SK-N-SH (cell line): Measurements from ENCODE around the gene NUP37. TPM values are rescaled to one million over a fixed set of nuclear protein-coding genes. Genes with fewer than 3 reads are reported as not detected.

Source experiments
- CTCF ChIA-PET: fragments of 300-600, 350-600 bp; formaldehyde crosslinking; extraction: SDS; loops from one replicate; lab custom pipeline; 2021; lab: Yijun Ruan, JAX
- POLR2A ChIA-PET: fragments of 350-600 bp; sonication (Branson Sonifier 250); formaldehyde crosslinking; extraction: SDS; loops from one replicate; lab custom pipeline; 2020; ENCODE audit warnings: antibody characterized with exemption, inconsistent platforms; lab: Yijun Ruan, JAX
- DNase-seq: peaks from one replicate; pipeline ENCODE4 v3.0.0; 2012
- H2AFZ ChIP-seq: fragments of 200-600 bp; sonication (generic); 2 replicates; pipeline ENCODE4 v1.8.1; 2016; ENCODE audit warnings: antibody characterized with exemption, mild to moderate bottlenecking, low read depth
- H3F3A ChIP-seq: fragments of 200-600 bp; sonication (generic); replicated peaks from 2 replicates; pipeline ENCODE3; 2016; ENCODE audit warnings: antibody characterized with exemption, mild to moderate bottlenecking; ENCODE audit not compliant: insufficient read depth
- H3K27ac ChIP-seq, 2 experiments: fragments of 200-500 bp in 1 of 2; fragments of 200-600 bp in 1 of 2; sonication (Bioruptor generic) in 1 of 2; sonication (generic), shearing (Covaris generic) in 1 of 2; 2 replicates each; pipeline versions ENCODE4 v1.5.1 to v1.6.1; 2014 to 2016; ENCODE audit warnings: low read depth in 2 of 2, inconsistent platforms in 1 of 2, low read length in 1 of 2, mild to moderate bottlenecking in 1 of 2, mixed read lengths in 1 of 2
- H3K27me3 ChIP-seq: fragments of 200-600 bp; sonication (generic), shearing (Covaris generic); 2 replicates; pipeline ENCODE4 v1.6.1; 2016; ENCODE audit warnings: mixed run types; ENCODE audit not compliant: insufficient read depth
- H3K36me3 ChIP-seq, 2 experiments: fragments of 200-500 bp in 1 of 2; fragments of 200-600 bp in 1 of 2; sonication (Bioruptor generic) in 1 of 2; sonication (generic) in 1 of 2; replicated peaks in 1 of 2; 2 replicates each; pipeline versions ENCODE3 to v1.5.1; 2014 to 2016; ENCODE audit warnings: low read length in 1 of 2, mild to moderate bottlenecking in 1 of 2; ENCODE audit not compliant: insufficient read depth in 2 of 2, control insufficient read depth in 1 of 2
- H3K4me1 ChIP-seq, 2 experiments: fragments of 200-500 bp in 1 of 2; fragments of 200-600 bp in 1 of 2; sonication (Bioruptor generic) in 1 of 2; sonication (generic), shearing (Covaris generic) in 1 of 2; 2 replicates each; pipeline versions ENCODE4 v1.5.1 to v1.6.1; 2014 to 2016; ENCODE audit warnings: low read depth in 1 of 2, low read length in 1 of 2, mixed run types in 1 of 2; ENCODE audit not compliant: insufficient read depth in 2 of 2, control insufficient read depth in 1 of 2
- H3K4me2 ChIP-seq: fragments of 200-600 bp; sonication (generic), shearing (Covaris generic); 2 replicates; pipeline ENCODE4 v1.6.1; 2017; ENCODE audit warnings: mixed run types
- H3K4me3 ChIP-seq, 2 experiments: fragments of 200-500 bp in 1 of 2; fragments of 200-600 bp in 1 of 2; sonication (Bioruptor generic) in 1 of 2; sonication (generic), shearing (Covaris generic) in 1 of 2; 2 replicates each; pipeline versions ENCODE4 v1.5.1 to v1.8.1; 2014 to 2016; ENCODE audit warnings: low read depth in 2 of 2, inconsistent platforms in 1 of 2, low read length in 1 of 2, mild to moderate bottlenecking in 1 of 2, mixed read lengths in 1 of 2, moderate library complexity in 1 of 2
- H3K79me2 ChIP-seq: fragments of 200-600 bp; sonication (generic); 2 replicates; pipeline ENCODE4 v1.8.1; 2017; ENCODE audit warnings: mild to moderate bottlenecking; ENCODE audit not compliant: insufficient read depth
- H3K9ac ChIP-seq: fragments of 200-600 bp; sonication (generic); 2 replicates; pipeline ENCODE4 v1.6.1; 2017; ENCODE audit warnings: mixed run types
- H3K9me2 ChIP-seq: fragments of 200-600 bp; sonication (generic); 2 replicates; pipeline ENCODE4 v1.6.1; 2017; ENCODE audit warnings: mixed run types
- H3K9me3 ChIP-seq: fragments of 200-600 bp; sonication (generic); 2 replicates; pipeline ENCODE4 v1.6.1; 2017; ENCODE audit warnings: mixed run types, mild to moderate bottlenecking, moderate library complexity
- H4K20me1 ChIP-seq: fragments of 200-600 bp; sonication (generic); 2 replicates; pipeline ENCODE4 v1.6.1; 2017; ENCODE audit warnings: mild to moderate bottlenecking, mixed run types; ENCODE audit not compliant: insufficient read depth
- CHD2 ChIP-seq: fragments of 150-350 bp; IDR thresholded peaks from 2 replicates; pipeline ENCODE4 v1.6.1; 2018; ENCODE audit warnings: low read length; ENCODE audit not compliant: partially characterized antibody
- ELF1 ChIP-seq: IDR thresholded peaks from 2 replicates; pipeline ENCODE4 v1.4.0; 2012
- EP300 ChIP-seq, 2 experiments: IDR thresholded peaks; 2 replicates each; pipeline versions ENCODE4 v1.4.0 to v1.6.1; 2012; ENCODE audit warnings: borderline replicate concordance in 1 of 2, low read depth in 1 of 2, low read length in 1 of 2
- EZH2phosphoT487 ChIP-seq: fragments of 200-600 bp; sonication (generic); IDR thresholded peaks from 2 replicates; pipeline ENCODE4 v1.6.1; 2017; ENCODE audit warnings: low read depth, mixed run types, mild to moderate bottlenecking, antibody characterized with exemption, moderate library complexity, borderline replicate concordance
- FOSL2 ChIP-seq: IDR thresholded peaks from 2 replicates; pipeline ENCODE4 v1.4.0; 2012; ENCODE audit warnings: low read depth, mild to moderate bottlenecking, moderate library complexity, borderline replicate concordance
- FOXJ3 ChIP-seq: sonication (generic); formaldehyde crosslinking; IDR thresholded peaks from 2 replicates; pipeline ENCODE4 v1.5.1; 2020; ENCODE audit warnings: mild to moderate bottlenecking, missing genetic modification reagents
- FOXM1 ChIP-seq: IDR thresholded peaks from 2 replicates; pipeline ENCODE4 v1.4.0; 2012; ENCODE audit warnings: low read depth, mild to moderate bottlenecking
- GABPA ChIP-seq: IDR thresholded peaks from 2 replicates; pipeline ENCODE4 v1.4.0; 2012; ENCODE audit warnings: low read depth, mild to moderate bottlenecking
- GATA2 ChIP-seq: sonication (generic); formaldehyde crosslinking; IDR thresholded peaks from 2 replicates; pipeline ENCODE4 v1.5.0; 2020; ENCODE audit warnings: mild to moderate bottlenecking, missing genetic modification reagents
- MEF2A ChIP-seq: IDR thresholded peaks from 2 replicates; pipeline ENCODE4 v1.4.0; 2012; ENCODE audit warnings: low read depth, borderline replicate concordance
- MXI1 ChIP-seq: IDR thresholded peaks from 2 replicates; pipeline ENCODE4 v1.6.1; 2012; ENCODE audit warnings: mild to moderate bottlenecking, low read depth, low read length, improper control_type of control experiment
- NFIC ChIP-seq: IDR thresholded peaks from 2 replicates; pipeline ENCODE4 v1.4.0; 2012; ENCODE audit warnings: borderline replicate concordance
- RAD21 ChIP-seq: IDR thresholded peaks from 2 replicates; pipeline ENCODE4 v1.6.1; 2012; ENCODE audit warnings: mild to moderate bottlenecking, low read length
- RCOR1 ChIP-seq: fragments of 150-350 bp; IDR thresholded peaks from 2 replicates; pipeline ENCODE4 v1.6.1; 2017; ENCODE audit warnings: antibody characterized with exemption, low read length
- SMC3 ChIP-seq: IDR thresholded peaks from 2 replicates; pipeline ENCODE4 v1.6.1; 2012; ENCODE audit warnings: low read depth, low read length, improper control_type of control experiment
- TEAD4 ChIP-seq: IDR thresholded peaks from 2 replicates; pipeline ENCODE4 v1.4.0; 2012; ENCODE audit warnings: mild to moderate bottlenecking, borderline replicate concordance; ENCODE audit not compliant: insufficient read depth
- YY1 ChIP-seq: IDR thresholded peaks from 2 replicates; pipeline ENCODE4 v1.4.0; 2012; ENCODE audit warnings: low read depth, mild to moderate bottlenecking
- WGBS: methylation state at CpG from one replicate; pipeline ENCODE4 v1.1.6; 2017; ENCODE audit warnings: low lambda C conversion rate; 5-methylcytosine and 5-hydroxymethylcytosine counted together
- polyA plus RNA-seq, 3 experiments: library from polyadenylated mRNA; depleted of rRNA; stranded (reverse); fragments of >200 nt; gene quantifications; 2 replicates each; pipeline ENCODE4 v1.2.3, GENCODE V29; 2012
- TF ChIP-seq, protein P1 (sequence below): IDR thresholded peaks from 2 replicates; pipeline ENCODE4; 2012
- TF ChIP-seq, protein P2 (sequence below): IDR thresholded peaks from 2 replicates; pipeline ENCODE4 v1.4.0; 2012; ENCODE audit warnings: low read depth
- TF ChIP-seq, protein P3 (sequence below): fragments of 200-600 bp; sonication (generic); IDR thresholded peaks from 2 replicates; pipeline ENCODE4 v1.6.1; 2017; ENCODE audit warnings: antibody characterized with exemption, mild to moderate bottlenecking, moderate library complexity
- TF ChIP-seq, protein P4 (sequence below): fragments of 150-350 bp; IDR thresholded peaks from 2 replicates; pipeline ENCODE4 v1.6.1; 2017; ENCODE audit warnings: antibody characterized with exemption, low read length, low read depth, borderline replicate concordance

NUP37 gene
- polyA plus RNA-seq, 1 of the 3 experiments (the other 2 are of a cell fraction) = 29.2 TPM

DNA sequence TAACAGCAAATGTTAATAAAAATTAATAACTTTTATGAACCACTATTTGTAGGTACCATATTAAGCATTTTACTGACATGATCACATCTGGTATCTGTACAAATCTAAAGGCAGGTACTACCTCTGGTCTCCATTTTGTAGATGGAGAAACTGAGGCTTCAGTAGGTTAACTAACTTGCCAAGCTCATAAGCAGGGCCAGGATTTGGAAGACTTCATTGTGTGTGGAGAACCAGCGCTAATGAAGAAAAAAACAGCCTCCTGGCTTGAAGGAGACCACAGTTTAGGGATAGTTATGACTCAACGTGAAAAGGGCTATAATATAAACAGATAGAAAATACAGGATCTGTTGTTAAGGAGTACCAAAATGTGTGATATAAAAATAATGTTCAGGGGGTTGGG lies 1.0 kb downstream of the NUP37 start:
- TF ChIP-seq, protein P1, sequence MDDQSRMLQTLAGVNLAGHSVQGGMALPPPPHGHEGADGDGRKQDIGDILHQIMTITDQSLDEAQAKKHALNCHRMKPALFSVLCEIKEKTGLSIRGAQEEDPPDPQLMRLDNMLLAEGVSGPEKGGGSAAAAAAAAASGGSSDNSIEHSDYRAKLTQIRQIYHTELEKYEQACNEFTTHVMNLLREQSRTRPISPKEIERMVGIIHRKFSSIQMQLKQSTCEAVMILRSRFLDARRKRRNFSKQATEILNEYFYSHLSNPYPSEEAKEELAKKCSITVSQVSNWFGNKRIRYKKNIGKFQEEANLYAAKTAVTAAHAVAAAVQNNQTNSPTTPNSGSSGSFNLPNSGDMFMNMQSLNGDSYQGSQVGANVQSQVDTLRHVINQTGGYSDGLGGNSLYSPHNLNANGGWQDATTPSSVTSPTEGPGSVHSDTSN = no peak
- TF ChIP-seq SMC3 = no peak
- TF ChIP-seq GATA2 (CRISPR knock-in tag) = no peak
- TF ChIP-seq MEF2A = no peak
- no peak for TF ChIP-seq EZH2phosphoT487
- no peak for TF ChIP-seq NFIC
- TF ChIP-seq YY1 = no peak
- TF ChIP-seq, protein P2, sequence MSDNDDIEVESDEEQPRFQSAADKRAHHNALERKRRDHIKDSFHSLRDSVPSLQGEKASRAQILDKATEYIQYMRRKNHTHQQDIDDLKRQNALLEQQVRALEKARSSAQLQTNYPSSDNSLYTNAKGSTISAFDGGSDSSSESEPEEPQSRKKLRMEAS = no peak
- TF ChIP-seq, protein P3, sequence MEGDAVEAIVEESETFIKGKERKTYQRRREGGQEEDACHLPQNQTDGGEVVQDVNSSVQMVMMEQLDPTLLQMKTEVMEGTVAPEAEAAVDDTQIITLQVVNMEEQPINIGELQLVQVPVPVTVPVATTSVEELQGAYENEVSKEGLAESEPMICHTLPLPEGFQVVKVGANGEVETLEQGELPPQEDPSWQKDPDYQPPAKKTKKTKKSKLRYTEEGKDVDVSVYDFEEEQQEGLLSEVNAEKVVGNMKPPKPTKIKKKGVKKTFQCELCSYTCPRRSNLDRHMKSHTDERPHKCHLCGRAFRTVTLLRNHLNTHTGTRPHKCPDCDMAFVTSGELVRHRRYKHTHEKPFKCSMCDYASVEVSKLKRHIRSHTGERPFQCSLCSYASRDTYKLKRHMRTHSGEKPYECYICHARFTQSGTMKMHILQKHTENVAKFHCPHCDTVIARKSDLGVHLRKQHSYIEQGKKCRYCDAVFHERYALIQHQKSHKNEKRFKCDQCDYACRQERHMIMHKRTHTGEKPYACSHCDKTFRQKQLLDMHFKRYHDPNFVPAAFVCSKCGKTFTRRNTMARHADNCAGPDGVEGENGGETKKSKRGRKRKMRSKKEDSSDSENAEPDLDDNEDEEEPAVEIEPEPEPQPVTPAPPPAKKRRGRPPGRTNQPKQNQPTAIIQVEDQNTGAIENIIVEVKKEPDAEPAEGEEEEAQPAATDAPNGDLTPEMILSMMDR = no peak
- TF ChIP-seq FOSL2 = no peak
- no peak for TF ChIP-seq FOXJ3 (CRISPR knock-in tag)
- no peak for TF ChIP-seq ELF1
- TF ChIP-seq, all 33 proteins: peak for 0
- Histone ChIP-seq H3K9ac (peak overlapping the region; percentile 83), H3K4me2 (peak overlapping the region; percentile 85), H4K20me1 (no peaks in the 10 kb centered on the region), H3K9me2 (no peaks in the 10 kb centered on the region), H3F3A (no peaks in the 10 kb centered on the region), H2AFZ (no peak overlapping the region), H3K27ac (no peak overlapping the region), H3K9me3 (no peaks in the 10 kb centered on the region), H3K4me1 (peaks cover 6 to 10% of the 10 kb centered on the region in 2 experiments; a peak in 3 of 4 replicates), H3K79me2 (peaks cover 49% of the 10 kb centered on the region), H3K4me3 (peak overlapping the region; percentile 86 to 95), H3K27me3 (no peaks in the 10 kb centered on the region), H3K36me3 (peaks cover 29 to 30% of the 10 kb centered on the region in 2 experiments)
- ChIA-PET POLR2A (interaction anchor here (1.0 kb wide), 1 partner anchor 57 kb away, joined by 3 read pairs; the partner anchor contains the start of gene WASHC3), CTCF (interaction anchor here (1.8 kb wide), 1 partner anchor 23 kb away, joined by 4 read pairs; no protein-coding TSS in a partner anchor)
- no peak for DNase-seq
- WGBS = 48% methylated on average over 2 of the region's 2 CpGs

DNA sequence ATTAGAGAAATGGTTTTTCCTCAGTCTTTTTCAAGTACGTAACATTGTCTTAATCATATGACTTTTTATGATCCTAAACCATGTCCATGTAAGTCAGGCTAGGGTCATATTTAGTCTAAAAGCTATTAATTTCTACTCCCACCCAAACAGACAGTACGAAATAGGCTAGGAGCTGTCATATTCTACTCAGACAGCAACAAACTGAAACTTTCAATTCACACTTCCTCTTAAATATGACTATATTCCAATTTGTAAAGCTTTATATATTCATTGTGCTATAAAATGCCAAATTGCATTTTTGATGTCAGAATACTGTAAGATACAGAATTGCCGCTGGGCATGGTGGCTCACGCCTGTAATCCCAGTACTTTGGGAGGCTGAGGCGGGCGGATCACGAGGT lies 3.5 kb downstream of the NUP37 start:
- Histone ChIP-seq H3K9me2 (no peaks in the 10 kb centered on the region), H3K4me3 (no peak overlapping the region), H3K9me3 (no peaks in the 10 kb centered on the region), H4K20me1 (no peaks in the 10 kb centered on the region), H3K79me2 (peaks cover 26% of the 10 kb centered on the region), H3K27me3 (no peaks in the 10 kb centered on the region), H3K4me1 (peaks cover 6 to 7% of the 10 kb centered on the region in 2 experiments; a peak in 3 of 4 replicates), H2AFZ (no peak overlapping the region), H3K36me3 (peaks cover 44 to 47% of the 10 kb centered on the region in 2 experiments), H3K27ac (no peak overlapping the region), H3K9ac (no peak overlapping the region), H3F3A (peaks cover 3% of the 10 kb centered on the region), H3K4me2 (no peak overlapping the region)
- TF ChIP-seq MEF2A (no peak), GABPA (no peak), CHD2 (no peak), EP300 (IDR thresholded peaks at IDR 0.05; ENCODE audit: borderline replicate concordance in 1 of 2, low read depth in 1 of 2, low read length in 1 of 2) (no peak), RCOR1 (no peak), FOXM1 (no peak), ELF1 (no peak), TEAD4 (no peak), SMC3 (no peak), RAD21 (no peak), NFIC (no peak), FOXJ3 (CRISPR knock-in tag) (no peak), MXI1 (no peak)
- TF ChIP-seq, protein P4, sequence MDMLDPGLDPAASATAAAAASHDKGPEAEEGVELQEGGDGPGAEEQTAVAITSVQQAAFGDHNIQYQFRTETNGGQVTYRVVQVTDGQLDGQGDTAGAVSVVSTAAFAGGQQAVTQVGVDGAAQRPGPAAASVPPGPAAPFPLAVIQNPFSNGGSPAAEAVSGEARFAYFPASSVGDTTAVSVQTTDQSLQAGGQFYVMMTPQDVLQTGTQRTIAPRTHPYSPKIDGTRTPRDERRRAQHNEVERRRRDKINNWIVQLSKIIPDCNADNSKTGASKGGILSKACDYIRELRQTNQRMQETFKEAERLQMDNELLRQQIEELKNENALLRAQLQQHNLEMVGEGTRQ = no peak
- TF ChIP-seq, protein P2 = no peak
- CTCF ChIA-PET = interaction anchor here (1.0 kb wide), 1 partner anchor 20 kb away, joined by 3 read pairs; no protein-coding TSS in a partner anchor
- 92% methylated on average over 7 of the region's 7 CpGs for WGBS
- POLR2A ChIA-PET = no interaction called here
- DNase-seq = no peak
